K562 (cell line): Measurements from ENCODE around the gene SIDT1. TPM values are rescaled to one million over a fixed set of nuclear protein-coding genes. Genes with fewer than 3 reads are reported as not detected.

Experiments used
- ATAC-seq: fragments of 200-7000 bp; cut with Tn5 transposase; 3 replicates; pipeline ENCODE4 v1.9.1; 2020; ENCODE audit warnings: moderate library complexity
- BruUV-seq: library from RNA; stranded (reverse); fragments of 400-500 nt; replicated peaks from 2 replicates; lab custom pipeline; 2021; lab: Mats Ljungman, UMichigan
- CTCF ChIA-PET: fragments of 300-600 bp; formaldehyde crosslinking; extraction: SDS; loops from one replicate; lab custom pipeline; 2021; ENCODE audit warnings: low intra/inter-chr PET ratio; lab: Yijun Ruan, JAX
- POLR2A ChIA-PET: fragments of 300-600, 350-650 bp; sonication (Branson Sonifier 250); formaldehyde crosslinking; extraction: SDS; loops from one replicate; lab custom pipeline; 2021; ENCODE audit warnings: antibody characterized with exemption, inconsistent platforms; lab: Yijun Ruan, JAX
- DNase-seq, 4 experiments: peaks; one replicate each; pipeline versions ENCODE4 v3.0.0 to v3.0.0-alpha.2; 2011 to 2018; ENCODE audit warnings: low spot score in 3 of 4, mixed read lengths in 3 of 4; ENCODE audit errors: extremely low read depth in 1 of 4
- FAIRE-seq: peaks from 2 replicates; lab custom pipeline; 2011; peaks lifted over from hg19 to GRCh38; lab: Jason Lieb, UNC
- H2AFZ ChIP-seq: 2 replicates; pipeline ENCODE4 v1.6.0; 2011; ENCODE audit warnings: low read depth, low read length, control low read depth, inconsistent platforms
- H3K27ac ChIP-seq: fragments of 200-600 bp; 3 replicates; pipeline ENCODE4 v1.8.0; 2011; ENCODE audit warnings: low read depth, mild to moderate bottlenecking, control low read depth, inconsistent platforms, low read length, moderate library complexity, mixed read lengths; ENCODE audit errors: extremely low read depth
- H3K27me3 ChIP-seq, 2 experiments: fragments of 300-600 bp in 1 of 2; 2 replicates in 1 of 2; 3 replicates in 1 of 2; pipeline versions ENCODE4 v1.6.0 to v1.8.0; 2011; ENCODE audit warnings: inconsistent platforms in 2 of 2, low read length in 2 of 2, mild to moderate bottlenecking in 1 of 2, mixed read lengths in 1 of 2, moderate library complexity in 1 of 2; ENCODE audit not compliant: control insufficient read depth in 2 of 2, insufficient read depth in 2 of 2
- H3K36me3 ChIP-seq: fragments of 300-600 bp; 3 replicates; pipeline ENCODE4 v1.8.0; 2011; ENCODE audit warnings: mild to moderate bottlenecking, low read length, inconsistent platforms; ENCODE audit not compliant: control insufficient read depth, insufficient read depth
- H3K4me1 ChIP-seq, 2 experiments: fragments of 200-600 bp in 1 of 2; replicated peaks in 1 of 2; 2 replicates in 1 of 2; 3 replicates in 1 of 2; pipeline versions ENCODE4 v1.5.1 to v1.8.0; 2011; ENCODE audit warnings: inconsistent platforms in 2 of 2, low read length in 2 of 2, mild to moderate bottlenecking in 1 of 2, mixed read lengths in 1 of 2, moderate library complexity in 1 of 2; ENCODE audit not compliant: control insufficient read depth in 2 of 2, insufficient read depth in 2 of 2
- H3K4me2 ChIP-seq: 2 replicates; pipeline ENCODE4 v1.6.1; 2011; ENCODE audit warnings: low read length, control low read depth, inconsistent platforms, mixed read lengths; ENCODE audit not compliant: insufficient read depth
- H3K4me3 ChIP-seq: fragments of 200-600 bp; sonication (generic), shearing (Covaris generic); 2 replicates; pipeline ENCODE4 v1.5.1; 2016; ENCODE audit warnings: control low read depth, inconsistent platforms
- H3K79me2 ChIP-seq: fragments of 200-600 bp; 3 replicates; pipeline ENCODE4 v1.8.0; 2011; ENCODE audit warnings: low read length, inconsistent platforms; ENCODE audit not compliant: control insufficient read depth, insufficient read depth
- H3K9ac ChIP-seq, 2 experiments: 2 replicates each; pipeline versions ENCODE4 v1.6.0 to v1.6.1; 2011; ENCODE audit warnings: low read depth in 2 of 2, low read length in 2 of 2, control low read depth in 1 of 2, inconsistent platforms in 1 of 2, mild to moderate bottlenecking in 1 of 2, mixed read lengths in 1 of 2; ENCODE audit not compliant: insufficient read depth in 1 of 2
- H3K9me1 ChIP-seq: one replicate; pipeline ENCODE4 v1.6.0; 2011; ENCODE audit warnings: inconsistent platforms, mild to moderate bottlenecking, low read length, moderate library complexity; ENCODE audit not compliant: control insufficient read depth, insufficient read depth
- H3K9me3 ChIP-seq: replicated peaks from 2 replicates; pipeline ENCODE4 v1.5.1; 2011; ENCODE audit warnings: low read depth, low read length, inconsistent platforms; ENCODE audit not compliant: control insufficient read depth, insufficient read depth
- H4K20me1 ChIP-seq: replicated peaks from 2 replicates; pipeline ENCODE4 v1.6.1; 2011; ENCODE audit warnings: low read length, inconsistent platforms, mixed read lengths; ENCODE audit not compliant: control insufficient read depth, insufficient read depth
- ELF4 ChIP-seq: fragments of 450-650 bp; formaldehyde crosslinking; IDR thresholded peaks from 2 replicates; pipeline ENCODE4 v1.4.0; 2022; ENCODE audit warnings: missing genetic modification characterization
- SP2 ChIP-seq: IDR thresholded peaks from 2 replicates; pipeline ENCODE4 v1.6.1; 2011; ENCODE audit warnings: mild to moderate bottlenecking, low read depth, low read length, moderate library complexity; ENCODE audit not compliant: poor library complexity, severe bottlenecking; ENCODE audit errors: extremely low read depth
- ZFP1 ChIP-seq: fragments of 450-650 bp; formaldehyde crosslinking; IDR thresholded peaks from 2 replicates; pipeline ENCODE4 v1.4.0; 2020; ENCODE audit warnings: mild to moderate bottlenecking, mixed read lengths
- WGBS: fragments of 100-300 bp; shearing (Covaris generic); methylation state at CpG from one replicate; pipeline ENCODE4 v1.1.6; 2016; ENCODE audit warnings: low coverage, mixed read lengths; ENCODE audit not compliant: insufficient coverage; ENCODE audit errors: missing lambda C conversion rate; 5-methylcytosine and 5-hydroxymethylcytosine counted together
- in situ Hi-C: fragments of 300-500 bp; cut with MboI; formaldehyde crosslinking; loops from 4 replicates; pipeline ENCODE4 v1.15.0; 2018; ENCODE audit warnings: inconsistent platforms, mixed read lengths
- intact Hi-C: fragments of 100-400 bp; cut with micrococcal nuclease; formaldehyde crosslinking; loops from 2 replicates; pipeline ENCODE4 v1.14.2; 2022
- polyA plus RNA-seq, 8 experiments: library from polyadenylated mRNA; depleted of rRNA in 4 of 8; stranded (reverse) in 5 of 8; unstranded in 3 of 8; fragments of >200 nt; fragmentation: Nextera tagmentation in 2 of 8; fragmentation: Illumina TruSeq in 1 of 8; extraction: Ambion mirVana in 2 of 8; extraction: Trizol in 1 of 8; gene quantifications; 2 replicates each; pipeline versions ENCODE4 v1.2.1 to v1.2.3, GENCODE V29; 2011 to 2014; ENCODE audit warnings: inconsistent platforms in 1 of 8, missing spikeins in 1 of 8
- total RNA-seq, 7 experiments: library from RNA; depleted of rRNA in 6 of 7; stranded (reverse); fragments of >200 nt in 6 of 7; fragmentation: Illumina TruSeq in 2 of 7; extraction: Trizol in 2 of 7; gene quantifications; 2 replicates each; pipeline versions ENCODE4 v1.2.1 to v1.2.3, GENCODE V29; 2011 to 2021; ENCODE audit warnings: low replicate concordance in 1 of 7
- TF ChIP-seq, protein P1 (sequence below): fragments of 450-650 bp; IDR thresholded peaks from 2 replicates; pipeline ENCODE4 v1.6.1; 2014; ENCODE audit warnings: low read depth, mild to moderate bottlenecking, moderate library complexity, borderline replicate concordance
- TF ChIP-seq, protein P2 (sequence below): fragments of 250-450 bp; sonication (Bioruptor Pico); IDR thresholded peaks from 2 replicates; pipeline ENCODE4 v1.8.0; 2021; ENCODE audit warnings: borderline replicate concordance, mild to moderate bottlenecking, moderate library complexity; ENCODE audit not compliant: poor library complexity, severe bottlenecking
- TF ChIP-seq, protein P3 (sequence below): sonication (generic); formaldehyde crosslinking; IDR thresholded peaks from 2 replicates; pipeline ENCODE4 v1.8.0; 2023; ENCODE audit warnings: mild to moderate bottlenecking, missing genetic modification reagents

SIDT1 gene
- total and polyA plus RNA-seq, 9 of the 15 experiments (the other 6 are each of a cell fraction or from before 2014, with no cell fraction given) = not detected

DNA sequence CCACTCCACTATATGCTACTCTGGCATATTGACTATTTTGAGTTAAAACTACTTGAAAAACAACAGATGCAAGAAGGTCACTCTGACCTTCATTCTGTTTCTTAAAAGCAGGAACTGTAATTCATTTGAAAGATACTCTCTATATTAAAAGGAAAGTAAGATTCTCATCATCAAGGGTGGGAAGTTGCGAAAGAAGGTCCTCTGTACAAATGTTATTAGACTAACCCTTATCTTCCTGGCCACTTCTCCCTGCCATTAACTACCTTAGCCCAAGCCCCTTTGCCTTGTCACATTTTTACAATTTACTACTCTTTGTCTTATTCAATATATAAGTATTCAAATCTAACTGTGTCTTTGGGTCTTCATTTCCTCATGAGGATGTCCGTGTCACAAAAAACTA, 16.1 kb downstream of the SIDT1 start:
- Histone ChIP-seq H3K27me3 (no peaks in the 10 kb centered on the region), H3K79me2 (no peaks in the 10 kb centered on the region), H3K4me1 (no peaks in the 10 kb centered on the region), H3K4me2 (no peak overlapping the region), H3K9me1 (no peaks in the 10 kb centered on the region), H4K20me1 (no peaks in the 10 kb centered on the region), H3K4me3 (no peak overlapping the region), H2AFZ (no peak overlapping the region), H3K36me3 (no peaks in the 10 kb centered on the region), H3K9me3 (no peaks in the 10 kb centered on the region), H3K27ac (no peak overlapping the region), H3K9ac (no peak overlapping the region)
- ChIA-PET CTCF (no interaction called here), POLR2A (no interaction called here)
- no peak for ATAC-seq
- intact Hi-C loops = no loop called here
- no peak for DNase-seq
- no TSS peak for BruUV-seq
- in situ Hi-C loops = no loop called here
- no peak for TF ChIP-seq ELF4 (CRISPR knock-in tag)
- no peak for FAIRE-seq
- WGBS = 0% methylated on average over 2 of the region's 2 CpGs

DNA sequence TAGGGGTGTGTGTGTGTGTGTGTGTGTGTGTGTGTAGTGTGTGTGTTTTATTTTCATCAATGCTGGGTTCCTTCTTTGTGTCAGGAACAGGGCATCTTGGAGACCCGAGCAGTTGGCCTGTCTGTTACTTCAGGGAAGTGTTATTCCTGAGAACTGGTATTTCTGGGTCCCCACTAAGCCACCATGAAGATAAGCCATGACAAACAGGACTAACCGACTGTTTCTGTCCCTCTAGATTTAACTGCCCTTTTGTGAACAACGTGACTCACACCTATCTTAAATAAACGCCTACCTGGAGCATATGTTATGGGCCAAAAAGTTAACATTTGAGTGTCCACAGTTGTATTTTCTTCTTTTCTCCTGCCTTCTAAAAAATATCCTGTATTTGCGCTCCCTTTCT, 19.5 kb downstream of the SIDT1 start:
- CTCF ChIA-PET = no interaction called here
- POLR2A ChIA-PET = no interaction called here
- no TSS peak for BruUV-seq
- Histone ChIP-seq H3K9me1 (no peaks in the 10 kb centered on the region), H3K4me3 (no peak overlapping the region), H3K4me2 (no peak overlapping the region), H3K27ac (no peak overlapping the region), H4K20me1 (no peaks in the 10 kb centered on the region), H3K79me2 (no peaks in the 10 kb centered on the region), H3K4me1 (no peaks in the 10 kb centered on the region), H3K27me3 (no peaks in the 10 kb centered on the region), H3K9me3 (no peaks in the 10 kb centered on the region), H3K9ac (no peak overlapping the region), H2AFZ (no peak overlapping the region), H3K36me3 (no peaks in the 10 kb centered on the region)
- intact Hi-C loops = no loop called here
- FAIRE-seq (no peak), DNase-seq (no peak), ATAC-seq (no peak)
- in situ Hi-C loops = no loop called here
- WGBS = 0% methylated on average over 4 of the region's 5 CpGs
- TF ChIP-seq ZFP1 (CRISPR knock-in tag) (no peak), SP2 (no peak)
- TF ChIP-seq, protein P1, sequence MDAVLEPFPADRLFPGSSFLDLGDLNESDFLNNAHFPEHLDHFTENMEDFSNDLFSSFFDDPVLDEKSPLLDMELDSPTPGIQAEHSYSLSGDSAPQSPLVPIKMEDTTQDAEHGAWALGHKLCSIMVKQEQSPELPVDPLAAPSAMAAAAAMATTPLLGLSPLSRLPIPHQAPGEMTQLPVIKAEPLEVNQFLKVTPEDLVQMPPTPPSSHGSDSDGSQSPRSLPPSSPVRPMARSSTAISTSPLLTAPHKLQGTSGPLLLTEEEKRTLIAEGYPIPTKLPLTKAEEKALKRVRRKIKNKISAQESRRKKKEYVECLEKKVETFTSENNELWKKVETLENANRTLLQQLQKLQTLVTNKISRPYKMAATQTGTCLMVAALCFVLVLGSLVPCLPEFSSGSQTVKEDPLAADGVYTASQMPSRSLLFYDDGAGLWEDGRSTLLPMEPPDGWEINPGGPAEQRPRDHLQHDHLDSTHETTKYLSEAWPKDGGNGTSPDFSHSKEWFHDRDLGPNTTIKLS = no peak
- TF ChIP-seq, protein P2, sequence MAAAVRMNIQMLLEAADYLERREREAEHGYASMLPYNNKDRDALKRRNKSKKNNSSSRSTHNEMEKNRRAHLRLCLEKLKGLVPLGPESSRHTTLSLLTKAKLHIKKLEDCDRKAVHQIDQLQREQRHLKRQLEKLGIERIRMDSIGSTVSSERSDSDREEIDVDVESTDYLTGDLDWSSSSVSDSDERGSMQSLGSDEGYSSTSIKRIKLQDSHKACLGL (CRISPR knock-in tag) = no peak
- TF ChIP-seq, protein P3, sequence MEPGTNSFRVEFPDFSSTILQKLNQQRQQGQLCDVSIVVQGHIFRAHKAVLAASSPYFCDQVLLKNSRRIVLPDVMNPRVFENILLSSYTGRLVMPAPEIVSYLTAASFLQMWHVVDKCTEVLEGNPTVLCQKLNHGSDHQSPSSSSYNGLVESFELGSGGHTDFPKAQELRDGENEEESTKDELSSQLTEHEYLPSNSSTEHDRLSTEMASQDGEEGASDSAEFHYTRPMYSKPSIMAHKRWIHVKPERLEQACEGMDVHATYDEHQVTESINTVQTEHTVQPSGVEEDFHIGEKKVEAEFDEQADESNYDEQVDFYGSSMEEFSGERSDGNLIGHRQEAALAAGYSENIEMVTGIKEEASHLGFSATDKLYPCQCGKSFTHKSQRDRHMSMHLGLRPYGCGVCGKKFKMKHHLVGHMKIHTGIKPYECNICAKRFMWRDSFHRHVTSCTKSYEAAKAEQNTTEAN (CRISPR knock-in tag) = no peak
